Liver (tissue), 9 donors: ENCODE measurements around the gene SYDE2. TPM values are rescaled to one million over a fixed set of nuclear protein-coding genes. Genes with fewer than 3 reads are reported as not detected.
A peak's percentile ranks its signal among the peaks of the same experiment; 100 is the strongest.

Source experiments
- DNase-seq: peaks from one replicate; pipeline ENCODE4 v3.0.0-alpha.2; 2017; ENCODE audit warnings: low spot score
- H3K27ac ChIP-seq, 2 donors: one replicate each; pipeline ENCODE4 v1.7.0; 2013; ENCODE audit warnings: inconsistent platforms in 2 of 2, low read length in 2 of 2, control low read depth in 1 of 2, low read depth in 1 of 2, mild to moderate bottlenecking in 1 of 2
- H3K27me3 ChIP-seq, 4 donors: one replicate each; pipeline versions ENCODE4 v1.6.1 to v1.7.0; 2013; ENCODE audit warnings: low read length in 3 of 4, inconsistent platforms in 1 of 4, mild to moderate bottlenecking in 1 of 4, moderate library complexity in 1 of 4; ENCODE audit not compliant: control insufficient read depth in 4 of 4, insufficient read depth in 4 of 4
- H3K36me3 ChIP-seq, 4 donors: one replicate each; pipeline versions ENCODE4 v1.6.1 to v1.7.0; 2013; ENCODE audit warnings: low read length in 3 of 4, mild to moderate bottlenecking in 3 of 4, low read depth in 1 of 4, moderate library complexity in 1 of 4; ENCODE audit not compliant: control insufficient read depth in 4 of 4, insufficient read depth in 3 of 4
- H3K4me1 ChIP-seq, 4 donors: one replicate each; pipeline versions ENCODE4 v1.6.1 to v1.7.0; 2013; ENCODE audit warnings: low read length in 3 of 4, mild to moderate bottlenecking in 3 of 4, moderate library complexity in 1 of 4; ENCODE audit not compliant: control insufficient read depth in 4 of 4, insufficient read depth in 4 of 4
- H3K4me3 ChIP-seq, 3 donors: one replicate each; pipeline versions ENCODE4 v1.6.1 to v1.7.0; 2013; ENCODE audit warnings: low read length in 3 of 3, control low read depth in 1 of 3, low read depth in 1 of 3, mild to moderate bottlenecking in 1 of 3
- H3K9ac ChIP-seq, 2 donors: one replicate each; pipeline ENCODE4 v1.7.0; 2013; ENCODE audit warnings: low read length in 2 of 2, mild to moderate bottlenecking in 2 of 2, moderate library complexity in 2 of 2, control low read depth in 1 of 2, low read depth in 1 of 2
- H3K9me3 ChIP-seq, 4 donors: one replicate each; pipeline versions ENCODE4 v1.6.1 to v1.7.0; 2013; ENCODE audit warnings: low read length in 3 of 4; ENCODE audit not compliant: control insufficient read depth in 4 of 4
- ATF3 ChIP-seq: IDR thresholded peaks from 2 replicates; pipeline ENCODE4 v1.6.1; 2016; ENCODE audit warnings: antibody characterized with exemption
- CTCF ChIP-seq: fragments of 150-350 bp; IDR thresholded peaks from 2 replicates; pipeline ENCODE4 v1.5.1; 2017; ENCODE audit warnings: improper control_type of control experiment, low read depth, low read length; ENCODE audit not compliant: missing input control
- EGR1 ChIP-seq, 2 donors: IDR thresholded peaks; 2 replicates each; pipeline ENCODE4 v1.6.1; 2016 to 2018; ENCODE audit warnings: antibody characterized with exemption in 2 of 2, low read depth in 2 of 2
- FOXA1 ChIP-seq: IDR thresholded peaks from 2 replicates; pipeline ENCODE4 v1.6.1; 2016; ENCODE audit warnings: antibody characterized with exemption
- FOXA2 ChIP-seq: IDR thresholded peaks from 2 replicates; pipeline ENCODE4 v1.6.1; 2016; ENCODE audit warnings: antibody characterized with exemption
- GABPA ChIP-seq, 2 donors: IDR thresholded peaks in 1 of 2; conservative IDR thresholded peaks in 1 of 2; 2 replicates each; pipeline ENCODE4 v1.6.1; 2016; ENCODE audit warnings: antibody characterized with exemption in 2 of 2, mild to moderate bottlenecking in 1 of 2, moderate library complexity in 1 of 2
- HNF4A ChIP-seq, 2 donors: conservative IDR thresholded peaks; 2 replicates each; pipeline ENCODE4 v1.6.1; 2016; ENCODE audit warnings: antibody characterized with exemption in 2 of 2, mild to moderate bottlenecking in 2 of 2
- HNF4G ChIP-seq: IDR thresholded peaks from 2 replicates; pipeline ENCODE4 v1.6.1; 2016; ENCODE audit warnings: antibody characterized with exemption
- JUND ChIP-seq, 2 donors: IDR thresholded peaks; 2 replicates each; pipeline ENCODE4 v1.6.1; 2016; ENCODE audit warnings: antibody characterized with exemption in 2 of 2
- MAX ChIP-seq: IDR thresholded peaks from 2 replicates; pipeline ENCODE4 v1.6.1; 2016; ENCODE audit warnings: antibody characterized with exemption
- NR2F2 ChIP-seq: IDR thresholded peaks from 2 replicates; pipeline ENCODE4 v1.6.1; 2016; ENCODE audit warnings: antibody characterized with exemption
- RAD21 ChIP-seq, 2 donors: IDR thresholded peaks; 2 replicates each; pipeline ENCODE4 v1.6.1; 2016; ENCODE audit warnings: antibody characterized with exemption in 2 of 2, mild to moderate bottlenecking in 2 of 2
- REST ChIP-seq: IDR thresholded peaks from 2 replicates; pipeline ENCODE4 v1.6.1; 2016; ENCODE audit warnings: antibody characterized with exemption, mild to moderate bottlenecking
- RXRA ChIP-seq, 2 donors: IDR thresholded peaks; 2 replicates each; pipeline ENCODE4 v1.6.1; 2017 to 2018; ENCODE audit warnings: antibody characterized with exemption in 2 of 2, mild to moderate bottlenecking in 1 of 2
- SP1 ChIP-seq: IDR thresholded peaks from 2 replicates; pipeline ENCODE4 v1.6.1; 2018; ENCODE audit warnings: antibody characterized with exemption, mild to moderate bottlenecking
- TAF1 ChIP-seq: conservative IDR thresholded peaks from 2 replicates; pipeline ENCODE4 v1.6.1; 2016; ENCODE audit warnings: antibody characterized with exemption, mild to moderate bottlenecking
- YY1 ChIP-seq: IDR thresholded peaks from 2 replicates; pipeline ENCODE4 v1.6.1; 2016; ENCODE audit warnings: antibody characterized with exemption, mild to moderate bottlenecking
- ZBTB33 ChIP-seq: IDR thresholded peaks from 2 replicates; pipeline ENCODE4 v1.6.1; 2016; ENCODE audit warnings: antibody characterized with exemption
- WGBS: extraction: QIAGEN DNeasy Blood & Tissue Kit; methylation state at CpG from one replicate; pipeline ENCODE4 v1.1.7; 2013; 5-methylcytosine and 5-hydroxymethylcytosine counted together
- polyA plus RNA-seq, 2 donors: library from polyadenylated mRNA; stranded (reverse) in 1 of 2; unstranded in 1 of 2; fragments of 200-250 nt in 1 of 2; fragments of >200 nt in 1 of 2; fragmentation: Nextera tagmentation in 1 of 2; extraction: Ambion mirVana in 1 of 2; gene quantifications; one replicate each; pipeline versions ENCODE4 v1.2.1 to v1.2.3, GENCODE V29; 2013 to 2015
- total RNA-seq, 2 donors: library from RNA; depleted of rRNA; stranded (reverse); fragments of >200 nt; gene quantifications; one replicate each; pipeline ENCODE4 v1.2.3, GENCODE V29; 2014
- donor health status: healthy.
- donor health status: healthy.
- donor health status: healthy.
- donor health status: healthy.
- donor health status: healthy.

Gene SYDE2
- total and polyA plus RNA-seq, 4 donors, result 1.3 to 11.5 (median 3.7) TPM

- Histone ChIP-seq H3K9me3 (no peaks in the 10 kb centered on the region), H3K27me3 (no peaks in the 10 kb centered on the region), H3K27ac (no peak overlapping the region), H3K4me3 (no peak overlapping the region), H3K36me3 (no peaks in the 10 kb centered on the region), H3K4me1 (no peaks in the 10 kb centered on the region), H3K9ac (no peak overlapping the region)
- no peak for TF ChIP-seq FOXA2
- no peak for TF ChIP-seq MAX
- no peak for TF ChIP-seq ATF3
- TF ChIP-seq JUND (IDR thresholded peaks at IDR 0.05), result no peak
- TF ChIP-seq CTCF, result no peak
- TF ChIP-seq RAD21 (IDR thresholded peaks at IDR 0.05), result no peak
- no peak for TF ChIP-seq TAF1
- no peak for TF ChIP-seq REST
- TF ChIP-seq SP1, result no peak
- no peak for TF ChIP-seq ZBTB33
- TF ChIP-seq EGR1 (IDR thresholded peaks at IDR 0.05; ENCODE audit: low read depth in 2 of 2), result no peak
- TF ChIP-seq HNF4G, result no peak
- TF ChIP-seq NR2F2, result no peak
- no peak for TF ChIP-seq FOXA1
- no peak for TF ChIP-seq GABPA (IDR thresholded peaks at IDR 0.05 in 1 of 2, conservative IDR thresholded peaks at IDR 0.05 in 1 of 2)
- no peak for TF ChIP-seq HNF4A (conservative IDR thresholded peaks at IDR 0.05)
- no peak for TF ChIP-seq RXRA (IDR thresholded peaks at IDR 0.05)
- TF ChIP-seq YY1, result no peak
- DNase-seq, result no peak
These were observed 84.0 kb downstream of the SYDE2 start for GRCh38 chr1:85116856-85117255.

GRCh38 chr1:85115933-85116332 is 84.9 kb downstream of the SYDE2 start:
- Histone ChIP-seq H3K9me3 (no peaks in the 10 kb centered on the region), H3K4me3 (no peak overlapping the region), H3K27me3 (no peaks in the 10 kb centered on the region), H3K9ac (no peak overlapping the region), H3K4me1 (no peaks in the 10 kb centered on the region), H3K27ac (no peak overlapping the region), H3K36me3 (no peaks in the 10 kb centered on the region)
- TF ChIP-seq FOXA2 (no peak), FOXA1 (no peak), GABPA (IDR thresholded peaks at IDR 0.05 in 1 of 2, conservative IDR thresholded peaks at IDR 0.05 in 1 of 2) (no peak), NR2F2 (no peak), RXRA (IDR thresholded peaks at IDR 0.05) (no peak), ATF3 (no peak), YY1 (no peak), HNF4A (conservative IDR thresholded peaks at IDR 0.05) (peak; percentile 35 to 37)
- no peak for DNase-seq
- WGBS, result 73% methylated on average over 2 of the region's 2 CpGs
